Fibroblast of skin of scalp (primary cell): ENCODE measurements around the gene ZDHHC21.
"Not testable (repeated sequence)": the region's sequence is repeated elsewhere in the genome, so short reads cannot be mapped to it uniquely, and the experiment has no call there.

Experiments
- DNase-seq: peaks from one replicate; pipeline ENCODE4 v3.0.0-alpha.2; 2013

Gene ZDHHC21

DNA sequence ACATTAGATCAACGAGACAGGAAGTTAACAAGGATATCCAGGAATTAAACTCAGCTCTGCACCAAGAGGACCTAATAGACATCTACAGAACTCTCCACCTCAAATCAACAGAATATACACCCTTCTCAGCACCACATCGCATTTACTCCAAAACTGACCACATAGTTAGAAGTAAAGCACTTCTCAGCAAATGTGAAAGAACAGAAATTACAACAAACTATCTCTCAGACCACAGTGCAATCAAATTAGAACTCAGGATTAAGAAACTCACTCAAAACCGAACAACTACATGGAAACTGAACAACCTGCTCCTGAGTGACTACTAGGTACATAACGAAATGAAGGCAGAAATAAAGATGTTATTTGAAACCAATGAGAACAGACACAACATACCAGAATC, 10.6 kb downstream of the ZDHHC21 start:
- not testable (repeated sequence) for DNase-seq

DNA sequence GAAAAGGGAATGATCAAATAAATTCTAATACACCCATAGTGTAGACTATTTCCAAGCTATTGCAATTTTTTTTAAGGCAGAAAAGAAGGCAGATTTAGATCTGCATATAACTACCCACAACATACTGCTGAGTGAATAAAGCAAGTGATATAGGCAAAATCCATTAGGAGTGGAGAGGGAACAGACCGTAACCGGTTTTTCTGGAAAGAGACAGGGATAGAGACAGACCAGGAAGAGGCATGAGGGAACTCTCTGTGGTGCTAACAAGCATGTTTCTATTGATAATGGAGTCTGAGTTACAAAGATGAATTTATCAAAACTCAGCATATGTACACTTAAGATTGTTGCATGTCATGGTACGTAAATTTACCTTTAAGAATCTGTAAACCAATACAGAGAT, 14.5 kb downstream of the ZDHHC21 start:
- no peak for DNase-seq

DNA sequence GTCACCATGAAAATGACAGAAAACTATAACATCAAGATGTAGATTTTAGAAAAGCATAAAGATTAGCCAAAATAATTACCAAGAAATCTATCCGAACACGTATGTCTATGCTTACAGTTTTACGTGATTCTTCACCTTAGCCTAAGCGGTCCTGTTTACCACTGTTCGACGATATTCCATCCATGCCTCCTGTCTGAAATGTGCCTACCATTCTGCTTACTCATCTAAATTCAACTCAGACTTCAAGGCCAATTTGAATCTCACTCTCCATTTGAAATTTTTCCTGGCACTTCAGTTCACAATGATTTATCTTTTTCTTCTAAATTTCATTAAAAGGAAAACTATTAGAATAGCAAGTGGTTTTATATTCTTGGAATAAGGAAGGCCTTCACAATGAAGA, 15.4 kb downstream of the ZDHHC21 start:
- no peak for DNase-seq

- DNase-seq, result no peak
These were observed 15.8 kb downstream of the ZDHHC21 start for GRCh38 chr9:14677396-14677795.

- DNase-seq, result no peak
These were observed 18.6 kb downstream of the ZDHHC21 start for GRCh38 chr9:14674630-14675029.

- no peak for DNase-seq
These were observed 21.9 kb downstream of the ZDHHC21 start for GRCh38 chr9:14671377-14671776.

DNA sequence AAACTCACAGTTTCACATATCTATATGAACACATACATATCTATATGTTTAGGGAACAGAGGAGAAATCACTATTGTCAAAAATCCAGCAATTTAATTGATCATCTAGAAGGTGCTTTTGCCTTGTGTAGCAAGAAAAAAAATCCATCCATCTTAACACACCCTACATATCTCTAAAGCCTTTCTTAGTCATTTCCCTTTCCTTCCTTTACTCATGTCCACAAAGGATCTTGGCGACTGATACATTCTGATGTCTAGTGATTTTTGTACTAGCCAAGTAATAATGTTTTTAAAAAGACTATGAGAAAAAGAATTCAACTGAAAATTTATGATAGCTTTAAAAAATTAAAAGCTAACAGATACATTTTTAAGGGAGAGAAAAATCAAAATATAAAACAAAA, 22.5 kb downstream of the ZDHHC21 start:
- DNase-seq, result no peak

DNA sequence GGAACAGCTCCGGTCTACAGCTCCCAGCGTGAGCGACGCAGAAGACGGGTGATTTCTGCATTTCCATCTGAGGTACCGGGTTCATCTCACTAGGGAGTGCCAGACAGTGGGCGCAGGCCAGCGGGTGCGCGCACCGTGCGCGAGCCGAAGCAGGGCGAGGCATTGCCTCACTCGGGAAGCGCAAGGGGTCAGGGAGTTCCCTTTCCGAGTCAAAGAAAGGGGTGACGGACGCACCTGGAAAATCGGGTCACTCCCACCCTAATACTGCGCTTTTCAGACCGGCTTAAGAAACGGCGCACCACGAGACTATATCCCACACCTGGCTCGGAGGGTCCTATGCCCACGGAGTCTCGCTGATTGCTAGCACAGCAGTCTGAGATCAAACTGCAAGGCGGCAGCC, 29.2 kb downstream of the ZDHHC21 start:
- DNase-seq, result not testable (repeated sequence)

DNA sequence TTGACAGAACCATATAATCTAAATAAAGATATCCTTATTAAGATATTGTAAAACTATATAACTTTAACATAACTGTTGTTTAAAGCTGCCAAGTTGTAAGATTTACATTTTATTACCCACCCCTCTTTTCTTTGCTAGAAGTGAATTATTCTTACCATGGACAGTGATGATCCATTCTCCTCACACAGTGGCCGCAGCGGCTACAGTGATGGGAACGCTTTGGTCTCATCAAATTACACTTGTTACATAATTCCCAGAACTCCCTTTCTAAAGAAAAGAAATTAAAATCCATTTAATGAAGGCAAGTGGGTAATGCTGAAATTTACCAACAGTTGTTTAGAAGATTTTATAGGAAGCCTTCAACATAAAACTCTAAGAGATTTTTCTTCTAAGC, 31.2 kb downstream of the ZDHHC21 start:
- DNase-seq, result no peak

GRCh38 chr9:14661421-14662059, 31.7 kb downstream of the ZDHHC21 start:
- peak; percentile 33 for DNase-seq

GRCh38 chr9:14660721-14661120, 32.5 kb downstream of the ZDHHC21 start:
- DNase-seq, result no peak

DNA sequence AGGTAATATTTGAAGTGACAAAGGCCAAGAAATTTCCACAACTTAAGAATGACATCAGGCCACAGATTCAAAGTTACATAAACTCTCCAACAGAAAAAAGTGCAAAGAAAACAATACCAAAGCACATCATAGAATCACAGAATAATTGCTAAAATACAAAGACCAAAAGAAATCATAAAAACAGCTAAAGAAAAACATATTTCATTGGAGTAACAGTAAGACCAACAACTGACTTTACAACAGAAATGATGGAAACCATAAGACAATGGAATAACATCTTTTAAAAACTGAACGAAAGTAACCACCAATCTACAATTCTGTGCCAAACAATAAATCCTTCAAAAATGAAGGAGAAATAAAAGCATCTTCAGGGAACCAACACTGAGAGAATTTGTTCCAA, 38.3 kb downstream of the ZDHHC21 start:
- DNase-seq, result peak; percentile 3

- DNase-seq, result no peak
These were observed 39.7 kb downstream of the ZDHHC21 start for GRCh38 chr9:14653511-14653910.

GRCh38 chr9:14652729-14653377, 40.4 kb downstream of the ZDHHC21 start:
- peak; percentile 16 for DNase-seq

GRCh38 chr9:14650596-14650995, 42.6 kb downstream of the ZDHHC21 start:
- no peak for DNase-seq

GRCh38 chr9:14645648-14646047, 47.6 kb downstream of the ZDHHC21 start:
- peak; percentile 14 for DNase-seq

- DNase-seq, result no peak
These were observed 52.3 kb downstream of the ZDHHC21 start for GRCh38 chr9:14640967-14641366.

DNA sequence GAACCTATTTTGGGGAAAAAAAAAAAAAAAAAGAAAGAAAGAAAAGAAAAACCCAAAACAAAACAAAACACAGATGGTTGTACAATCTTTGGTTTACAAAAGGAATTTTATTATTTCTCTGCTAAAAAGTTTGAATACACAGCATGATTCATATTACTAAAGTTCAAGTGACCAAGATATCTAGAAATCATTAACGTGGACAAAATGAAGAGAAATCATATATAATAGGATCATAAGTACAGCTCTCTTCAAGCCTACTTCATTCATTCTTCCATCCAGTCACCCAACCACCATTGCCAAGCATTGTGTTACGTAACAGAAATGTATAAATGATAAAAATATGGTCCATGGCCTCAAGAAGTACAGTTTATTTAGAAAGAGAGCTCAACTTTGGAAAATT, 52.9 kb downstream of the ZDHHC21 start:
- DNase-seq, result no peak

DNA sequence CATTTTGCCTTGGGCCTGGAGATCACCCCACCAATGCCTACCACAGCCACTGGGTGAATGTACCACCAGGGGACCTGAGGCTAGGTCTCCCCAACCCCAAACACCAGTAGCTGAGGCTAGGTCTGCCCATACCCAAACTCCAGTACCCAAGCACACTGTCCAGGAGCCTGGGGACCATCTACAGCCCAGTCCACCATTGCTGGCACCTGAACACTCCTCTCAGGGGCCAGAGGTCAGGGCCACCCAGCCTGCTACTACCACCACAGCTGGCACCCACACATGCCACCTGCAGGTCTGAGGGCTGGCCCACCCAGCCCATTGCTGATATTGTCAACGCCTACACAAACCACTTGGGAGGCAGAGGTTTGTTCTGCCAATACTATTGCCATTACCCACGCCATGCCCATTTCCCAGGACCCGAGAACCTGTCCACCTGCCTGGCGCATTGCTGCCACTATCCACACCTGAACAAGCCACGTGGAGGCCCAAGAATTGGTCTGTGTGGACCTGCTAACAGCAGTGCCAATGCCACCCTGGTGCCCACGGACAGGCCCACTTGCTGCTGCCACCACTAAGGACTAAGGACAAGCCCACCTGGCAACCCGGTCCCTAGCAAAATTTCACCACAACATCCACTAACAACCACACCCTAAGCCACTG, 59.2 kb downstream of the ZDHHC21 start:
- DNase-seq, result no peak

DNA sequence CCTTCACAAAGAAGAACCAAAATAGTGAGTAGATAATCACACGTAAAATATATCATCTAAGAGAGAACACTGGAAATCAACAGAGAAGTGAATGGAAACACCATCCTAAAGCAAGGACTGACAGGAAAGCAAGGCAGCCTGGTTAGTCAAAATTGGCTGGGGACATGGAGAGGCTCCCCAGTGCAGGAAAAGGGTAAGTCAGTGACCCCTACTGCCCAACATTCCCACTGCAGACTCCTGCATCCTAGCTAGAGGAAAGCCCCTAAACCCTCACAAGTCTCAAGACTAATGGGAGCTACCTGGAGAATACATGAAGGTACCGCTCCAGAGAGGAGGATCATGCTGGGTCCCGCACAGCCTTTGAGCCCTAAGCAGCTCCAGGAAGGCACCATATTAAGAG, 60.1 kb downstream of the ZDHHC21 start:
- no peak for DNase-seq

DNA sequence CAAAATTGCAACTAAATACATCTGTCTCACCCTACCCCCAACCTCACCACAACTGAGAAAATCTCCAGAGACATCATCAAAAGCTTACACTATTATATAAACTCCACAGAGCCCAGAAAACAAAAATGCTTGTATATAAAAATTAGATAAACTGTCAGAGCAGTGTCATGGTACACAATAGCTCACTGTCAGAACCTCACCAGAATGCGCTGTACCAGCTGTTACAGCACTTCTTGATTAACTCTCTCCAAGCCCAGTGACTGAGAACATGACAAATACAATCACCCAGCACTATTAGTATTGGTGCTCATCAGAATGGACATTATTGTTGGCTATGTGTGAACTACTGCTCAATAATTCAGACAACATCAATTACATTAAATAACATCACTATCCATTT, 65.7 kb downstream of the ZDHHC21 start:
- DNase-seq, result no peak

- DNase-seq, result no peak
These were observed 74.3 kb downstream of the ZDHHC21 start for GRCh38 chr9:14618836-14619420.

- peak; percentile 65 for DNase-seq
These were observed 76.8 kb downstream of the ZDHHC21 start for GRCh38 chr9:14616188-14616982.
